RKO (cell line): ENCODE data around the gene LURAP1L.
A peak's percentile ranks its signal among the peaks of the same experiment; 100 is the strongest.

Source experiments
- DNase-seq: peaks from one replicate; pipeline ENCODE4 v3.0.0-alpha.2; 2016; ENCODE audit warnings: low spot score

The LURAP1L gene

DNA sequence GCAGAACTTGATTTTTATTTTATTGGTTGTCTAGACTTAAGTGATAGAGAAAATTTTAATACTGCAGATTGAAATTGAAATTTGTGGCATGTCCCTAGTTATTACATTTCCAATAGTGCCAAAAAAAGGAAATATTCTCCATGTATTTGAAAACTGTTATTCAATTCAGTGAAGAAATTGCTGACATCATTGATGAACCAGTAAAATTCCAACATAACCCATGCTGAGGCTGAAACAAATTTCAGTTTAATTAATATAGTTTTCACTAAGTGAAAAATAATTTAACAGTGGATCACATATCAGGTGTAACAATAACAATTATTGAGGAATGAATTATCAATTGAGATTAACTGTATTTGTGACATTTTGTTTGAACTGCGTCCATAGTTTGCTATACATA lies 38.7 kb downstream of the LURAP1L start:
- DNase-seq, result no peak

DNA sequence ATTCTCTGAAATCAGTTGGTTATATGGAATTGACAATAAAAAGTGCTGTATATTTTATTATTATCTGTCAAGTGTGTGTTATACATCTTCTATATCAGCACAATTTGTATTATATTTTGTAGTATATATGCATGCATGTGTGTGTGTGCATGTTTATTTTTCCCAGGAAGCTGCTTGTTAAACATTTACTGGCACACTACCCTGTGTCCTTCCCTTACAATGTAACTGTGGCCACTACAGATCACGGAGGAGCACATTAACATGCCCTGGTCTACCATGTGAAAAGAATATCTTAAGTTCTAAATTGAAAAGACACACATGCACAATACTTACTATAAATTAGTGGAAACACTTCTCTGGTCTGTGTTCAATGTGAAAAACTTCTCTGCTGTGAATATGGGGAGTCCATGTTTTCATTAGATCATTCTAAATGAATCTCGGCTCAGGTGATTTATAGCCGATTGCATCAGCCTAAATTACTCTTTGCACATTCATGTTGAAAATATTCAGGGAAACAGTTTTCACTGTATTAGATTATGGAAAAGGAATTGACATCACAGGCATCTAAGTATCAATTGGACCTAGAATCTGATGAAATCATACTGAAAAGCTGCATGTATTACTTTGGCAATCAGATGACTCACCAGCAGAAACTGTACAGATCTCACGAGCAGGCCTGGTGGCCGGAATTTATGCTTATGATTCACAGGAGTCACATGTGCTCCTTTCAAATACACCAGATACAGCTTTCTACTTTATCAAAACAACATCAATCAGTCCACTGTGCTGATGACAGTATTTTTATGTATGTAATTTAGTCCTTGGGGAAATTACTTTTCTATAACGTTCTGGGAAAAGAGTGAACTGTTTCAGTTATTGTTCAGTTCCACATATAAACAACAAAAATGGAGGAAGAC lies 39.4 kb downstream of the LURAP1L start:
- peak; percentile 99 for DNase-seq

DNA sequence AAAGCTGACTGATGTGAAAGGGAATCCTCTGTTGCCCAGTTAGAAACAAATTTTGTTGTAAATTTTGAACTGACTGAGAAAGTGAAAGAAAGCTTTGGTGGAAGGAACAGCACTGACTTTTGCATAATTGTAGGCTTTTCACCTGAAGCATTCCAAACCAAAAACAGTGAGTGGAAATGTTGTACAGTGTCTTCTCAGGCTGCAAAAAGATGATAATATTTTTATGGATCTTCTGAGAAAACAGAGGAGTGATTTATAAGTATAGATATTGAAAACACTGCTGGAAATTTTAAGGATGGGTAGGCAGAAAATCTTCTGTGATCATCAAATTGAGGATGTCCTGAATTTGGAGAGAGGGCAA lies 40.0 kb downstream of the LURAP1L start:
- no peak for DNase-seq

DNA sequence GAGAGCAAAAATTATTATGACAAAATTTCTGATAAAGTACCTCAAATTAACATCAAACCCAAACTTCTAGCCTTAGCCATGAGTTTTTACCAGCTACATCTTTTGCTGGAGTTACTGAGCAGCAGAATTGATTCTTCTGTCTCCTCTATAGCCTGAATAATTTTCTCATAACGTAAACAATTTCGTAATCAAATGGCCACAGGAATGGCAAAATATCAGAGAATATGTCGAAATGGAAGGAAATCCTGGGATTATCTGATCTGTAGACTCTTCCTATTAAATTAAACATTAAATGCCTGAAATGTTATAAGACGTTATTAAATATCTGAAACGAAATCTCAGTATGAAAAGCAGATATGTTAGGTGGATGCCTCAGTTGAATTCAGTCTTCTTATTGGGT lies 41.1 kb downstream of the LURAP1L start:
- DNase-seq, result no peak

- DNase-seq, result no peak
Measured at GRCh38 chr9:12816656-12817101, 41.9 kb downstream of the LURAP1L start.

- DNase-seq, result no peak
Measured at GRCh38 chr9:12817702-12818101, 42.9 kb downstream of the LURAP1L start.

- no peak for DNase-seq
Measured at GRCh38 chr9:12818431-12819000, 43.7 kb downstream of the LURAP1L start.

DNA sequence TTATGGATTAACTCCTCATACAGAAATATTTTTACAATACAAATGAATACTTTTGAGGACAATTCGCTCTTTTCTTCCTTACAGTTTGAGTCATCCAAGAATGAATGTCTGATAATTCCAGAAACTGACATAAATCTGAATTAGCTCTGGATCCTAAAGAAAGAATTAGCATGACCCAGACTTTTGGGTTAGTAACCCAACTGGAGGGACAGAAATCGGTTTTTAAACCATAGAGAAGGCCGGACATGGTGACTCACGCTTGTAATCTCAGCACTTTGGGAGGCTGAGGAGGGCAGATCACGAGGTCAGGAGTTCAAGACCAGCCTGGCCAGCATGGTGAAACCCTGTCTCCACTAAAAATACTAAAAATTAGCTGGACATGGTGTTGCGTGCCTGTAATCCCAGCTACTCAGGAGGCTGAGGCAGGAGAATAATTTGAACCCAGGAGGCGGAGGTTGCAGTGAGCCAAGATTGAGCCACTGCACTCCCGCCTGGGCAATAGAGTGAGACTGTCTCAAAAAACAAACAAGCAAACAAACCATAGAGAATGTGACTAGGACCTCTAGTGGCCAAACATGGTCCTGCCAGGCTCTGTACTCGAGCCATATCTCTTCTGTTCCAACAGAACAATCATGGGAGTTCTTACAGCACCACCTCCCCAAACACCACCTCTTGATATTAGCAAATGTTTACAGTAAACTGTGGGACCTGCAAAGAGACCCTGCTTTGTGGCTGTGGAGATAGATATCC lies 44.8 kb downstream of the LURAP1L start:
- peak; percentile 30 for DNase-seq

DNA sequence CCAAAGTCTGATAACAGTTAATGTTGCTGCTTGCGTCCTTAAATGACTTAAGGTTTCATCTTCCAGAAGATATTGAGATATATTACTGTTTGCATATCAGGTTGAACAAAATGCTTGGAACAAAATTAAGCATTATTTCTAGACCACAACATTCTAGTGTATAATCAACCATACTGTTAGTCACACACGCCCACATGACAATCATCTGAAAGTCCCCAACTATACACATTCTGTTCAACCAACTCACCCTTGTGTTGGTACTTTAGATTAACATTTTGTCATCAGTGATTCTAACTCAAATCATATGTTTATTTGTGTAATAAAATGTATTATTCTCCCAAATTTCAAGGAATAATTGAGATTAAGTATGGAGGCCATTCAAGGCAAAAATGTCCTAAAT lies 47.3 kb downstream of the LURAP1L start:
- peak; percentile 32 for DNase-seq

DNA sequence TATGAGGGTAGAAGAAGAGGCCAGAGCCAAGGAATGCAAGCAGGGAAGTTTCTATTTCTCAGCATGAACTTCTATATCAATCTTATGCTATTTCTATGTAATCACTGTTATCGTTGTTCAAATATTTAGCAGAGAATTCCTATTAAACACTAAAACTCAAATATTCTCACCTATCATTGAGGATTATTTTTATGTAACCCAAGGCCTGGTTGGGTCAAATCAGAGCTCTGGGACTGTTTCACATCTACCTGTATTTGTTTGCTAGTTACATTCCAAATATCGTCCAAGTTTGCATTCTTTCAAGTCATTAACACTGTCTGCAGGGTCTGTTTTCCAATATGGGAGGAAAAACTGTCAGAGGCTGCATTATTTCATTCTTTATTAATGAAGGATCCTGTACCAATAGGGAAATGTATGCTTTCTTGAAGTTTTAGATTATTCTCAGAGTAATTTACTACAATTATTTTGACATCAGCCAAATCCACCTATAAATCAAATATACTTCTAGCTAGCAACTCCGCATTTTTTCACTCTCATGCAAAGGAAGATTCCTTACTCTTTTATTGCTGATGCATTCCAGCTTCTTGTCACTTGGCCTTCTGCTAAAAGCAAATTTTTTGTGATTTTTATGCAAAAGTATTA lies 52.2 kb downstream of the LURAP1L start:
- no peak for DNase-seq

DNA sequence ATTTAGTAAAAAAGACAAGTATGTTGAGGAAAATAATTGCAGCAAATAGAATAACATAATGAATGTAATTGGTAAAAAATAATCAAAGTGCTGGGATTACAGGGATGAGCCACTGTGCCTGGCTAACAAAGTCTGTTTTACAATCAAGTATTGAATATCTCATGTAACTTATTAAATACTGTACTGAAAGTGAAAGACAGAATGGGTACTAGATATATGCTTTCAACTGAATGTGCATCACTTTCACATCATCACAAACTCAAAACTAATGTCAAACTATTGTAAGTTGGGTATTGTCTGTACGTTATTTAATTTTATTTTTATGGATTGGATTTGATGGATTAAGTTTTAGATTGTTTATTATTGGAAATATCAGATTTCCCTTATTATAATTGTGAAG lies 58.9 kb downstream of the LURAP1L start:
- no peak for DNase-seq

DNA sequence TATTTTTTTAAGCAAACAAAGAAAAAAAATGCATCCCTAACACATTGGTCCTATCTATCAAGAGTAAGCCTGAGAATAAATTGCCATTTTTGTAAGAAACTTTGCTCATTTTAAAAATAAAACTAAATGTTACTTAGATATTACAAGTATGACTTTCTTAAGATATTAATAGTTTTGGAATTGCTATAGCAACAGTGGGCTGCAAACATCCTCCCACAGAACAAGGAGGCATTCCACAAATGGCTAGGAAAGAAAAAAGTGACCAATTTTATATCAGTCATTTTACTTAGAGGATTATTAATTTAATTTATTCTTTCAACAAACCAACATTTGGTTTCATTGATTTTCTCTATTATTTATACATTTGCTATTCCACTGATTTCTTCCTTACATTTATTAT lies 63.7 kb downstream of the LURAP1L start:
- no peak for DNase-seq

DNA sequence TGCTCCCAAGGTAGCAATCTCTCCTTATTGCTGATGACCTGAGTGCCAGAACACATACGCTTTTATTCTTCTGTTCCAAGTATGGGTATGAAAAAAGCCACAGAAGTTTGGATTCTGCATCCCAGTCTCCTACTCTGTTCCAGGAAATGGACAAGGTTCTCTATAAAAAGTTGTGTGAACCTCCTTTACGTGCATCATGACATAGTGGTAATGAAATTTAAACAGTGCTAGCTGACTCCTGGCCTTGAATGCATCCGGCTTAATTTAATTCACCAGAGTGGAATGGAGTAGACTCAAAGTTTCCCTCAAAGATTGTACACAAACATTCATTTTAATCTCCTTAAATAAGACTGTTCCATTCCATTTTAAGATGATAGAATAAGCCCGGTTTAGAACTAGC lies 68.9 kb downstream of the LURAP1L start:
- DNase-seq, result no peak

DNA sequence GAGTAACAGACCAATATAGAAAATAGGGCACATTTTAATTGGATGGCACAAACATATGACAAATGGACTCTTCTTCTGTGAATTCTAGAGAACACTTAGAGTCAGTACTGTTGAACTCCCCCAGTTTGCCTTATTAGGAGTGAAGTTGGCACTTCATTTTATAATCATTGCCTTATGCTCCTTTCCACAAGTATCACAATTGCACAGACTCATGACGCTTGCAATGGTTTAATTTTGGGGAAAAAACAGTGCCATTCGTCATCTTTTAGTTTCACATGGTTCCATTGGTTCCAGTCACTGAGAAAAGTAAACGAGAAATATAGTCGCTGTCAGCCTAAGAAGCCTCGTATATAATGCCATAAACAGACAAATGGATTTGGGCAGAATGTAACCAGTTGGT lies 71.2 kb downstream of the LURAP1L start:
- no peak for DNase-seq

DNA sequence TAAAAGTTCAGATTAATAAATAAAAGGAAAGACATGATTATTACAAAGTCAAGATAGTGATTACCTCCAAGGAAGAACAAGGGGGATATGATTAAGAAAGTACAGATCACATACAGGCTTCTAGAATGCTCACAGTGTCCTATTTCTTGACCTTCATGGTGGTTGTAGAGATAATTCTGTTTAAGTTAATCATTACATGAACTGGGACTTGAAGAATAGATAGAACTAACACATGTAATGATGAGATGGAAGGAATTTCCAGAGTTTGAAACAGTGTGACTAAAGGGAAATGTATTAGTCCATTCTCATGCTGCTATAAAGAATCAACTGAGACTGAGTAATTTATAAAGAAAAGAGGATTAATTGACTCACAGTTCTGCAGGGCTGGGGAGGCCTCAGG lies 72.7 kb downstream of the LURAP1L start:
- no peak for DNase-seq

DNA sequence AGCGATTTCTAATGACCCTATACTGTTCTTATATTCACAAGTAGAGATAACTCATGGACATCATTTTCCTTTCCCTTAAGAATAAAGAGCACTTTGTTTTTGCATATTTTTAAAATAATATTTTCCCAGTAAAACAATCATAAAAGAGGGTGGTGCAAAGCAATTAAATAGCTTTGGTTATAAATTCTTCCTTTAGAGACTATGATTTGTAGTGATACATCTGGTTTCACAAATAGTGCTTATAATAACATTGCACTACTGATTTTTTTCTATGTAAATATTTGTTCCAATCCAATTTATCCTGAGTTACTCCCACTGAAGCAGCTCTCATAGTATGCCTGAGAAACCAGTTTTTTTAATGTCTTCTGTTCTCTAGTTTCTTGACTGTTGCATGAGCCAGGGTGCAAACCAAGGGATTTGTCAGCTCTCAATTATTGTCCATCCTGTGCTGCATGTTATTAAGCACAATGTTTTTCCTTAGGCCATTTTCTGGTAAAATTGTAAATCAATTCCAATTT lies 74.7 kb downstream of the LURAP1L start:
- no peak for DNase-seq

DNA sequence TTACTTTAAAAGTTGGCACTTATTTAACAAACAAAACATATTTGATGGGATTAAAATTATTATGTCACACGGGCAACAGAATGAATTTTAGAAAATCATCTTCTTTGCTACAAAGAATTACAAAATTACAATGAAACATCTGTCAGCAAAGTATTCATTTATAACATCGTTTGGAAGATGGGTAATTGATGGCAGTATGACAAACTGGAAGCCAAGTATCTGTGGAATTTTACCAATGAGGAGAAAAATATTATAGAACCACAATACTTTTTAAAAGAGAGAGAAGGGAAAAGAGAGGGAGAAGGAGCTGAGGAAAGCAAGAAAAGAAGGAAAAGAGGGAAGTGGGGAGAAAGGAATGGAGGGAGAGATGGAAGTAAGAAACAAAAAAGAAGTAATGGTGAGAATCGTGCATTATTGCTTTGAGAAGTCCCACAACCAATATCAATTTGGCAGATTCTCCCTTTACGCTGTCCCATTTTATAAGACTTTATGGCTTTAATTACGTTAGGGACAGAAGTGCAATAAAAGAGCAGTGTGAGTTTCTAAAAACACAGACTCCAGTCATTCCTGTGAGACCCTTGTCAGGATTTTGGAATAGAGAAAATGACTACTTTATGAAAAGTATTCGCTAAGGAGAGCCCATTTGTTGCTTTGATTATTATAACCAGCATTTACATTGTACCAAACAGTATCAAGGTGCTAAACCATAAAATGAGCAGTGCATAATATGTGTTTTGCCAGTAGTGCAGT lies 76.7 kb downstream of the LURAP1L start:
- no peak for DNase-seq

DNA sequence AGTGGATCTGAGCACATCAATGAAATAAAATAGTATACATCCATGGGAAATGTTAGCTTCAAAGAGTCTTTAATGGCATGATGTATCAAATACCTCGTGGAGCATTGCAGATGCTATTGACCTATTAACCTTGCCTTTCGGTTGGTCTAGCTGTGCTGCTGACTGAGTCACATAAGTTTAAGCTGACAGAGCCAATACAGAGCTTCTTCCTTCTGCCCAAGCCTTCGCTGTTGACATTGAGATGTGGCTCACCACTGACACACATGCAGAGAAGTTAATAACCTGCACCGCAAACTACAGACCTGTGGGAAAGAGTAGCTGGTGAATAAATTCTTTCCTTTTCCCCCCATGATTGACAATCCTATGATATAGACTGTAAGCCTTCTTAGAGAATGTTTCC lies 78.2 kb downstream of the LURAP1L start:
- no peak for DNase-seq

GRCh38 chr9:12854221-12854620 lies 79.4 kb downstream of the LURAP1L start:
- DNase-seq, result no peak

DNA sequence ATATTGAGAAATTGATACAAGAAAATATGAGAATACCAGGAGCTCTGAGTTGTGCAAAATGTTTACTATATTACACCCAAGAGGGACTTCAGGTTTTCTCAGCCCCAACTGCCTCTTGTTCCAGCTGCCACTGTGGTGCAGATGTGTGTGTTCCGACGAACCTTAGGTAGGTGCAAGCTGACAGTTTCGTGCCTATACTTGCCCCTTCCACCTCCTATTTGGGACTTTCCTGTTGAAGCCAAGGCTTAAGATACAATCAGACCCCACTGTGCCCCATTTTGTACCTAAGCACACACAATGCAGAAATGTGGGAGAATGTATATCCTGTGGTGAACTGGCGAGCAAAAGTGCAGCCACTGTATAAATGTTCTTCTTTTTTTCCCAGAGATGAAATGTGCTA lies 80.2 kb downstream of the LURAP1L start:
- no peak for DNase-seq

GRCh38 chr9:12856603-12857002 lies 81.8 kb downstream of the LURAP1L start:
- no peak for DNase-seq
